ENCODE data around the gene WNT1. TPM values are rescaled to one million over a fixed set of nuclear protein-coding genes. Genes with fewer than 3 reads are reported as not detected.

The WNT1 gene
- total RNA-seq, 1 donor from 2014 or later, result not detected

DNA sequence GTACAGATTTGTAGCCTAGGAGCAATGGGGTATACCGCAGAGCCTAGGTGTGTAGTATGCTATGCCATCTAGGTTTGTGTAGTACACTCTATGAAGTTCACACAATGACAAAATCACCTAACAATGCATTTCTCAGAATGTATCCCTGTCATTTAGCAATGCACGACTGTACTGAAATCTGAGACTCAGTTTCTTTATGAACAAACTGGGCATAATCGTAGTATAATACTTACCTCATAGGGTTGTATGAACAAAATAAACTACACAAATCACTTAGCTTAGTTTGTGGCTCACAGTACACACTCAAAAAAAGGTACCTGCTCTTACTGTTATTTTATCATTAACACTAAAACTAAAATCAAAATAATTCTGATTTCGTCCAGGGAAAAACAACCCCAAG is 47.3 kb downstream of the WNT1 start:
- H3K9me3 ChIP-seq (ENCODE audit: low read depth), result no peaks in the 10 kb centered on the region
- no peak overlapping the region for H2AFZ ChIP-seq (replicated peaks)
- no peaks in the 10 kb centered on the region for H3K27me3 ChIP-seq
- no peaks in the 10 kb centered on the region for H3K79me2 ChIP-seq (ENCODE audit: low read depth)
- H3K4me3 Mint-ChIP-seq, result no peak overlapping the region
- peaks cover 2% of the 10 kb centered on the region for H3K36me3 ChIP-seq
- no peak overlapping the region for H3K9ac ChIP-seq
- no peak overlapping the region for H3K27ac Mint-ChIP-seq
- H3K4me2 ChIP-seq, result no peak overlapping the region
- TF ChIP-seq, protein P1, sequence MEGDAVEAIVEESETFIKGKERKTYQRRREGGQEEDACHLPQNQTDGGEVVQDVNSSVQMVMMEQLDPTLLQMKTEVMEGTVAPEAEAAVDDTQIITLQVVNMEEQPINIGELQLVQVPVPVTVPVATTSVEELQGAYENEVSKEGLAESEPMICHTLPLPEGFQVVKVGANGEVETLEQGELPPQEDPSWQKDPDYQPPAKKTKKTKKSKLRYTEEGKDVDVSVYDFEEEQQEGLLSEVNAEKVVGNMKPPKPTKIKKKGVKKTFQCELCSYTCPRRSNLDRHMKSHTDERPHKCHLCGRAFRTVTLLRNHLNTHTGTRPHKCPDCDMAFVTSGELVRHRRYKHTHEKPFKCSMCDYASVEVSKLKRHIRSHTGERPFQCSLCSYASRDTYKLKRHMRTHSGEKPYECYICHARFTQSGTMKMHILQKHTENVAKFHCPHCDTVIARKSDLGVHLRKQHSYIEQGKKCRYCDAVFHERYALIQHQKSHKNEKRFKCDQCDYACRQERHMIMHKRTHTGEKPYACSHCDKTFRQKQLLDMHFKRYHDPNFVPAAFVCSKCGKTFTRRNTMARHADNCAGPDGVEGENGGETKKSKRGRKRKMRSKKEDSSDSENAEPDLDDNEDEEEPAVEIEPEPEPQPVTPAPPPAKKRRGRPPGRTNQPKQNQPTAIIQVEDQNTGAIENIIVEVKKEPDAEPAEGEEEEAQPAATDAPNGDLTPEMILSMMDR (IDR thresholded peaks at IDR 0.05), result no peak
- TF ChIP-seq EZH2phosphoT487 (IDR thresholded peaks at IDR 0.05) (no peak), EZH2 (IDR thresholded peaks at IDR 0.05) (no peak)
- H4K20me1 ChIP-seq (ENCODE audit: low read depth), result peaks cover 4% of the 10 kb centered on the region
- no peak for DNase-seq (ENCODE audit: low spot score)
- H3K27me3 Mint-ChIP-seq (ENCODE audit: insufficient read depth, low read depth), result peaks cover 2% of the 10 kb centered on the region
- no peak overlapping the region for H3K4me3 ChIP-seq
- no peaks in the 10 kb centered on the region for H3K4me1 Mint-ChIP-seq
- H3K4me1 ChIP-seq, result no peaks in the 10 kb centered on the region
- no peak overlapping the region for H3K27ac ChIP-seq
- no peaks in the 10 kb centered on the region for H3F3A ChIP-seq (ENCODE audit: low read depth)
- H3K9me3 Mint-ChIP-seq, result no peaks in the 10 kb centered on the region
- H3K36me3 Mint-ChIP-seq, result peaks cover 48% of the 10 kb centered on the region

DNA sequence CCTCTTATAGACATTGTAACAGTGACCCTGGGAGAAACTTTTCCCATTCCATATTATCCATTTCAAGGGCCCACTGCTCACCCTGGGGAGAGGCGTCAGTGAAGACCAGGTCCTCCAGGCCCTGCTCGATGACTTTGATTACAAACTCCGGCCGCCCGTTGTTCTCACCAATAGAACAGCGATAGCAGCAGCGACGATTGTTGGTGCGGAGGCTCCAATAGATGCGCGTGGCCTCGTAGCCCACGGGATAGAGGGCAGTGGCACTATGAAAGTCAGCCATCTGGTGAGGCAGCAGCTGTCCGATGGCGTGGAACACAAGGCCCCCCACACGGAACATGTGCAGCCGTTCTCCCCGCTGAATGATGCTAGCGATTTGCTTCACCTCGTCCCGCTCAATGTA is 48.0 kb downstream of the WNT1 start:
- Mint-ChIP-seq H3K27ac (no peak overlapping the region), H3K36me3 (peaks cover 50% of the 10 kb centered on the region), H3K4me1 (no peaks in the 10 kb centered on the region), H3K27me3 (ENCODE audit: insufficient read depth, low read depth) (peaks cover 3% of the 10 kb centered on the region), H3K4me3 (no peak overlapping the region), H3K9me3 (no peaks in the 10 kb centered on the region)
- Histone ChIP-seq H3F3A (ENCODE audit: low read depth) (no peaks in the 10 kb centered on the region), H3K4me1 (no peaks in the 10 kb centered on the region), H3K9me3 (ENCODE audit: low read depth) (no peaks in the 10 kb centered on the region), H3K27me3 (no peaks in the 10 kb centered on the region), H3K79me2 (ENCODE audit: low read depth) (no peaks in the 10 kb centered on the region), H3K36me3 (peaks cover 2% of the 10 kb centered on the region), H2AFZ (replicated peaks) (no peak overlapping the region), H3K4me3 (no peak overlapping the region), H3K4me2 (no peak overlapping the region), H4K20me1 (ENCODE audit: low read depth) (peaks cover 4% of the 10 kb centered on the region), H3K9ac (no peak overlapping the region), H3K27ac (no peak overlapping the region)
- no peak for DNase-seq (ENCODE audit: low spot score)
- TF ChIP-seq EZH2 (IDR thresholded peaks at IDR 0.05) (no peak), EZH2phosphoT487 (IDR thresholded peaks at IDR 0.05) (no peak)

DNA sequence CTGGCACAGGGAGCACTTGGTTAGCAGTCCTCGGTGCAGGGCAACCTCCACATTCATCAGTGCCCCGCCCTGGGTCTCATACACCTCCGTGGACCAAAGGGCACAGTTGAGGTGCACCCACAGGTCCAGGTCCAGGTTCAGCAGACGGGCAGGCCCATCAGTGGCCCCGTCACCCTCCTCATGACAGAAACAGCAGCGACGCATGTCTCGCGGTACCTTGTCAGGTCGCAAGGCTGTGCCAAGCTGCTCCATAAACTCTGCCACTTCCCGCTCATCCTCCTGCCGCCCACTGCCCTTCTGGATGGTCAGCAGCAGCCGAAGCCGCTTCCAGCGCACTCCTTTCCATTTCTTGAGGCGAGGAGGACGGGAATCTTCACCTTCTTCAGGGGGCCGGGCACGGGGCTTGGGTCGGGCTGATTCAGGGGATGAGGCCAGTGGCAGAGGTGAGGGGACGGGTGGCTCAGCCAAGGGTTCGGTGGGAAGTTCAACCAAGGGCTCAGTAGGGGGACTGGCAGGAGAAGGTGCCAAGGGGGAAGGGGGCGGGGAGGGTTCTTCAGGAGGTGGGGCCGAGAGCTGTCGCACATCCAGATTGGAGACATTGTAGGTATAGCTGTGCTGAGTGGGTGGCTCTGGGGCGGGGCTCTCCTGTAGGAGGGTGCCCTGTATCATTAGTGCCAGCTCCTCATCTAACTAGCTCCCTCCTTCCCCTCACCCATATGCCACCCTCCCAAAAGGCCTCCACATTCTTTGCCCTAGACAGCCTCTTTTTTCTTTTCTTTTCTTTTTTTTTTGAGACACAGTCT is 48.8 kb downstream of the WNT1 start:
- no peak for DNase-seq (ENCODE audit: low spot score)
- H3K4me1 Mint-ChIP-seq, result no peaks in the 10 kb centered on the region
- peaks cover 48% of the 10 kb centered on the region for H3K36me3 Mint-ChIP-seq

More for the DNA sequence above, 48.8 kb downstream of the WNT1 start:
- H3K27ac Mint-ChIP-seq, result no peak overlapping the region
- no peak overlapping the region for H2AFZ ChIP-seq (replicated peaks)
- H3K79me2 ChIP-seq (ENCODE audit: low read depth), result no peaks in the 10 kb centered on the region
- no peak overlapping the region for H3K27ac ChIP-seq
- TF ChIP-seq, protein P1 (IDR thresholded peaks at IDR 0.05), result no peak
- TF ChIP-seq EZH2phosphoT487 (IDR thresholded peaks at IDR 0.05) (no peak), EZH2 (IDR thresholded peaks at IDR 0.05) (no peak)
- no peak overlapping the region for H3K4me3 Mint-ChIP-seq
- no peaks in the 10 kb centered on the region for H3K9me3 Mint-ChIP-seq
- peaks cover 2% of the 10 kb centered on the region for H3K36me3 ChIP-seq
- no peaks in the 10 kb centered on the region for H3K9me3 ChIP-seq (ENCODE audit: low read depth)
- H3K9ac ChIP-seq, result no peak overlapping the region
- H3K4me3 ChIP-seq, result no peak overlapping the region
- no peaks in the 10 kb centered on the region for H3F3A ChIP-seq (ENCODE audit: low read depth)
- H3K27me3 ChIP-seq, result no peaks in the 10 kb centered on the region
- no peaks in the 10 kb centered on the region for H3K4me1 ChIP-seq
- peaks cover 4% of the 10 kb centered on the region for H3K27me3 Mint-ChIP-seq (ENCODE audit: insufficient read depth, low read depth)
- peaks cover 4% of the 10 kb centered on the region for H4K20me1 ChIP-seq (ENCODE audit: low read depth)
- H3K4me2 ChIP-seq, result no peak overlapping the region
